Endothelial cell of umbilical vein (primary cell): ENCODE results near the gene GRM4.

ENCODE experiments used
- CTCF ChIP-seq, 2 donors: IDR thresholded peaks; 1 replicate in 1 of 2; 2 replicates in 1 of 2; pipeline ENCODE4 v1.5.1; 2011; ENCODE audit warnings: low read length in 2 of 2, mild to moderate bottlenecking in 2 of 2, moderate library complexity in 2 of 2, control low read depth in 1 of 2, inconsistent platforms in 1 of 2, low read depth in 1 of 2; ENCODE audit not compliant: insufficient read depth in 1 of 2; ENCODE audit errors: extremely low read depth in 1 of 2
- EZH2 ChIP-seq: IDR thresholded peaks from 2 replicates; pipeline ENCODE4 v1.6.1; 2012; ENCODE audit warnings: borderline replicate concordance, low read depth, mild to moderate bottlenecking, moderate library complexity, low read length, inconsistent platforms; ENCODE audit not compliant: severe bottlenecking
- FOS ChIP-seq: IDR thresholded peaks from 2 replicates; pipeline ENCODE4 v1.6.1; 2011; ENCODE audit warnings: mild to moderate bottlenecking, low read length, moderate library complexity, borderline replicate concordance; ENCODE audit not compliant: insufficient read depth
- GATA2 ChIP-seq: IDR thresholded peaks from 2 replicates; pipeline ENCODE4 v1.7.0; 2011; ENCODE audit warnings: low read depth, mild to moderate bottlenecking, moderate library complexity, mixed read lengths, low read length; ENCODE audit not compliant: insufficient read length, insufficient read depth
- JUN ChIP-seq: IDR thresholded peaks from 2 replicates; pipeline ENCODE4 v1.6.1; 2011; ENCODE audit warnings: borderline replicate concordance, low read depth; ENCODE audit not compliant: insufficient read length, insufficient read depth
- POLR2A ChIP-seq: IDR thresholded peaks from 2 replicates; pipeline ENCODE4 v1.6.1; 2012; ENCODE audit warnings: low read depth, mild to moderate bottlenecking, control low read depth, low read length
- POLR2AphosphoS5 ChIP-seq: IDR thresholded peaks from 2 replicates; pipeline ENCODE4 v1.6.1; 2012; ENCODE audit warnings: low read depth, mild to moderate bottlenecking, control low read depth, low read length, moderate library complexity; ENCODE audit not compliant: insufficient read depth
- TF ChIP-seq, protein P1 (sequence below): IDR thresholded peaks from 2 replicates; pipeline ENCODE4 v1.6.1; 2011; ENCODE audit not compliant: insufficient read depth, insufficient read length

DNA sequence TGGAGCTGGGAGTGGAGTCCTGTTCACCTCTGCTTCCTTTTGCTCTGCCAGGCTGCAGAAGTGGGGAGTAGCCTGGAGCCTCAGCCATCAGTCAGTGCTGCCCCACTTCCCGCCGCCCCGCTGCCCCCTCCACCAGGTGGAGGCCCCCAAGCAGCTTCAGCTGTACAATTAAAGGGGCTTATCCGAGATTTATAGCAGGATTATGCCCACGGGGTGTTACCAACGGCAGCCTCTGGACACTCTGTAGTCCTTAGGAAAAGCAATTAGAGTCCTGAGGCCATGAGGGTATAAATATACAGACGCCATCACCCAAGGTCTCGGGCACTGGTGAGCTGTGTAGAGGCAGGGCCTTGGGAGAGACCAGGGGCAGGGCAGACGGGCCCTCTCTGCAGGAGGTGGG lies 55.4 kb downstream of the GRM4 start:
- TF ChIP-seq CTCF (IDR thresholded peaks at IDR 0.05; ENCODE audit: extremely low read depth in 1 of 2, insufficient read depth in 1 of 2, low read depth in 1 of 2, low read length in 2 of 2) (no peak), POLR2A (no peak), EZH2 (no peak), POLR2AphosphoS5 (no peak), JUN (no peak), FOS (no peak), GATA2 (no peak)
- TF ChIP-seq, protein P1, sequence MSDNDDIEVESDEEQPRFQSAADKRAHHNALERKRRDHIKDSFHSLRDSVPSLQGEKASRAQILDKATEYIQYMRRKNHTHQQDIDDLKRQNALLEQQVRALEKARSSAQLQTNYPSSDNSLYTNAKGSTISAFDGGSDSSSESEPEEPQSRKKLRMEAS = no peak
